SH-SY5Y (cell line): Measurements from ENCODE around the gene CSK.

Source experiments
- GATA2 ChIP-seq: IDR thresholded peaks from 2 replicates; pipeline ENCODE4 v1.6.1; 2011; ENCODE audit warnings: mild to moderate bottlenecking, low read depth, low read length
- GATA3 ChIP-seq: IDR thresholded peaks from 2 replicates; pipeline ENCODE4 v1.6.1; 2011; ENCODE audit warnings: low read depth, mild to moderate bottlenecking, low read length, moderate library complexity

DNA sequence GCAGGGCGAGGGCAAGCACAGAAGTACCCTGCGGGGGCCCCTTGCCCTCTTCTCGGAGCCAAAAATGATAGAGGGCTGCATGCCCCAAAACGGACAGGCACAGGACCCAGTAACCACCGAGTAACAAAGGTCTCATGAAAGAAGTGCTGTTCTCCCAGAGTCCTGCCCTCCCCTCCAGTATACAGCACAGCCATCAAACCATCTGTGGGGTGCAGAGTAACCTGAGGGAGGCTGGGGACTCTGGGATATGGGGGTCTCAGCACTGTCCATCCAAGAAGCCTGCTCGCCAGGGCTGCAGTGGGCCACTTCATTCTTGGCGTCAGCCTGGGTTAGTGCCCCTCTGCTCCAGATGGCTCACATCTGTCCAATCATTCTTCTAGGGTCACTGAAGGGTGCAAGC lies 55.0 kb downstream of the CSK start:
- TF ChIP-seq GATA2 (no peak), GATA3 (no peak)
